Bronchial epithelial cell (primary cell): ENCODE results near the gene SRRM3. TPM values are rescaled to one million over a fixed set of nuclear protein-coding genes. Genes with fewer than 3 reads are reported as not detected.

Experiments
- DNase-seq: peaks from one replicate; pipeline ENCODE4 v3.0.0-alpha.2; 2010; ENCODE audit warnings: low read depth
- FAIRE-seq: peaks from 2 replicates; lab custom pipeline; 2011; peaks lifted over from hg19 to GRCh38; lab: Jason Lieb, UNC
- H3K27me3 ChIP-seq: 2 replicates; pipeline ENCODE4 v1.5.1; 2011; ENCODE audit warnings: low read length; ENCODE audit not compliant: control insufficient read depth, insufficient read depth
- H3K36me3 ChIP-seq: 2 replicates; pipeline ENCODE4 v1.5.1; 2011; ENCODE audit warnings: low read length; ENCODE audit not compliant: control insufficient read depth, insufficient read depth
- H3K4me3 ChIP-seq: 2 replicates; pipeline ENCODE4 v1.5.1; 2011; ENCODE audit warnings: mild to moderate bottlenecking, low read depth, low read length, control low read depth
- total RNA-seq: library from RNA; depleted of rRNA; stranded (reverse); fragments of >200 nt; gene quantifications from 2 replicates; pipeline ENCODE4 v1.2.1, GENCODE V29; 2014
- TF ChIP-seq, protein P1 (sequence below): IDR thresholded peaks from 2 replicates; pipeline ENCODE4 v1.5.1; 2011; ENCODE audit warnings: mild to moderate bottlenecking, moderate library complexity, low read length, control low read depth, inconsistent platforms; ENCODE audit not compliant: insufficient read depth, severe bottlenecking

The SRRM3 gene
- total RNA-seq, 1 donor from 2014 or later = 0.26 TPM

DNA sequence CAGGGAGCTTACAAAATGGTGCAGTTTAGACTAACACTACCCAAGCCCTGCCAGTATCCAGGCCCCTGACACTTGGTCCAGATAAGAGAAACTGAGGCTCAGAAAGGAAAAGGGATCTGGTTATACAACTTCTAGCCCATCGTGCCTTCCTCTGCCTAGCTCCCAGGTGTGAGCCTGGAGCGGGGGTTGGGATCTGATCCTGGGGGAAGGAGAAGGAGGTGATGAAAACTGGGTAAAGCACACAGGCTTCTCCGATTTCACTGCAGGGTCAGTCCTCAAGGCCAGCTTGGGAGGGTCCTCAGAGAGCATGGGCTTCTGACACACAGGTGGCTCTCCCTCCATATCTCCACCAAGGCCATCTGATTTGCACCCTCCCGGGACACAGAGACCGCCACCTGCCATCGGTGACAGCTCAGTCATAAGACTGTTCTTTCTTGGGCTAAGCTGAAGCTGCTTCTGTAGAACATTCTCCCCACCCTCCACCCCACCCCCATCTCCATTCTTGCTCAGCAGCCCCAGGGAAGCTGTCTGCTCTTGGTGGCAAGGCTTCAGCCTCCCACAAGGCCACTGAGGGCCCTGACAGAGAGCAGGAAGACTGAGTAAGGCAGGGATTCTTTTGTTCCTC is 16.4 kb downstream of the SRRM3 start:
- TF ChIP-seq, protein P1, sequence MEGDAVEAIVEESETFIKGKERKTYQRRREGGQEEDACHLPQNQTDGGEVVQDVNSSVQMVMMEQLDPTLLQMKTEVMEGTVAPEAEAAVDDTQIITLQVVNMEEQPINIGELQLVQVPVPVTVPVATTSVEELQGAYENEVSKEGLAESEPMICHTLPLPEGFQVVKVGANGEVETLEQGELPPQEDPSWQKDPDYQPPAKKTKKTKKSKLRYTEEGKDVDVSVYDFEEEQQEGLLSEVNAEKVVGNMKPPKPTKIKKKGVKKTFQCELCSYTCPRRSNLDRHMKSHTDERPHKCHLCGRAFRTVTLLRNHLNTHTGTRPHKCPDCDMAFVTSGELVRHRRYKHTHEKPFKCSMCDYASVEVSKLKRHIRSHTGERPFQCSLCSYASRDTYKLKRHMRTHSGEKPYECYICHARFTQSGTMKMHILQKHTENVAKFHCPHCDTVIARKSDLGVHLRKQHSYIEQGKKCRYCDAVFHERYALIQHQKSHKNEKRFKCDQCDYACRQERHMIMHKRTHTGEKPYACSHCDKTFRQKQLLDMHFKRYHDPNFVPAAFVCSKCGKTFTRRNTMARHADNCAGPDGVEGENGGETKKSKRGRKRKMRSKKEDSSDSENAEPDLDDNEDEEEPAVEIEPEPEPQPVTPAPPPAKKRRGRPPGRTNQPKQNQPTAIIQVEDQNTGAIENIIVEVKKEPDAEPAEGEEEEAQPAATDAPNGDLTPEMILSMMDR = no peak
- no peak overlapping the region for H3K4me3 ChIP-seq
- H3K27me3 ChIP-seq = peaks cover 4% of the 10 kb centered on the region
- no peaks in the 10 kb centered on the region for H3K36me3 ChIP-seq
- no peak for DNase-seq
- FAIRE-seq = no peak

DNA sequence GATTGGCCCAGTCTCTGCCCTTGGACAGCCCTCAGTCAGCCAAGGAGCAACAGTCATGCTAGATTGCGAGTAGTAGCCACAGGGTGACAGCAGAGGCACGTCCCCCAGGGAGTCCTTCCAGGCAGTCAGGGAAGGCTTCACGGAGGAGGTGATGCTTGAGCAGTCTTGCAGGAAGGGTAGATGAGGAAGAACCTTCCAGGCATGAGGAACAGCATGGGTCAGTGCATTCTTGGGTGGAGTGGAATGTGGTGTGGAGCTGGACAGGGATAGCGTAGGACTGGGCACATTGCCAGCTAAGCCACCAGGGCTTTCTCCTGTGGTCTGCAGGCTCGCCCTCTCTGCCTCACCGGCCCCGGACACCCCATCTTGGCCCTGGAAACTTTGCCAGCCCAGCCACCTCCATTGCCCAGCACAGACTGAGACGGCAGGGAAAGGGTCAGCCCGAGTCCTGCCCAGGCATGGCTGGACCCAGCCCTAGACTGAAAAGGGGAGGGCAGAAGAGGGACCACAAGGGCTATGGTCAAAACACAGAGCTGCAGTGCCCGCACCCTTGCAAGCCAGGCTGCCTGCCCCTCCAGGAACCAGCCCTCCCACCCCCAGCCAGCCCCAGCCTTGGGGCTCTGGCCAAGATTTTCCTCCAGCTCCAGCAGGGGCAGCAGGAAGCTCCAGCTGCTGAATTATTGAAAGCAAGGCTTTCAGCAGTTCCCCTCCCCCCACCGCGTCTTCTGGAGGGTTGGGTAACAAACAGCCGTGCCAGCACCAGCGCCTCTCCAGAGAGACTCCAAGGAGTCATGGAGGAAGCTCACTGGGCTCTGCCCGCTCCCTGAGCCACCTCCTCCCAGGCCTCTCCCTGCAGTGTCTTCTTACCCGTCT is 18.7 kb downstream of the SRRM3 start:
- DNase-seq (no peak), FAIRE-seq (no peak)
- H3K36me3 ChIP-seq = no peaks in the 10 kb centered on the region
- peaks cover 4% of the 10 kb centered on the region for H3K27me3 ChIP-seq
- no peak overlapping the region for H3K4me3 ChIP-seq
- TF ChIP-seq, protein P1 = no peak

DNA sequence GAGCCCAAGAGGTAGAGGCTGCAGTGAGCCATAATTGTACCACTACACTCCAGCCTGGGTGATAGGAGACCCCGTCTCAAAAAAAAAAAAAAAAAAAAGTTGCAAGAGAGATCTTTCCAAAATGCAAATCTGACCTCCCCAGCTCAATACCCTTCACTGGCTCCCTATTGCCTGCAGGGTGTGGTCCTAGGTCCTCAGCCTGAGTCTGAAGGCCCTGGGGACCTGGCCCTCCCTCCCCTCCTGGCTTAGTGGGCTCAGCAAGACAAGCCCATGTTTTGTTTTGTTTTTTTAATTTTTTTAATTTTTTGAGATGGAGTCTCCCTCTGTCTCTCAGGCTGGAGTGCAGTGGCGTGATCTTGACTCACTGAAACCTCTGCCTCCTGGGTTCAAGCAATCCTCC is 20.6 kb downstream of the SRRM3 start:
- peaks cover 3% of the 10 kb centered on the region for H3K27me3 ChIP-seq
- no peak for FAIRE-seq
- TF ChIP-seq, protein P1 = no peak

DNA sequence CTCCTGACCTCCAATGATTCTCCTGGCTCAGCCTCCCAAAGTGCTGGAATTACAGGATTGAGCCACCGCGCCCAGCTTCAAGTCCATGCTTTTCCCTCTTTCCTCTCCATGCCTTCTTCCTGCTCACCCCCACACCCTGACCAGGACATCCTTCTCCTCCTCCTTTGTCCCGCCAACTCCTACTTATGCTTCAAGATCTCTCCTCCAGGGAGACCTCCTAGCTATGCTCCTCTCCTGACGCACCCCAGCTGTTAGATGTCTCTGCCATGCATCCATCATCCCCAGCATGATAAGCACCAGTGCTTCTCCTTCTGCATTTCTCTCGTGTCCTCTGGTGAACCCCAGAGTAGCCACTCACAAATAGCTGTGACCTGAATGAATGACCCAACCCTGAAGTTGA is 21.1 kb downstream of the SRRM3 start:
- H3K36me3 ChIP-seq = no peaks in the 10 kb centered on the region
- TF ChIP-seq, protein P1 = no peak
- no peak for FAIRE-seq
- no peak for DNase-seq
- H3K4me3 ChIP-seq = no peak overlapping the region
- H3K27me3 ChIP-seq = no peaks in the 10 kb centered on the region

More for the DNA sequence above, 20.6 kb downstream of the SRRM3 start:
- H3K36me3 ChIP-seq = no peaks in the 10 kb centered on the region
- no peak overlapping the region for H3K4me3 ChIP-seq
- no peak for DNase-seq

DNA sequence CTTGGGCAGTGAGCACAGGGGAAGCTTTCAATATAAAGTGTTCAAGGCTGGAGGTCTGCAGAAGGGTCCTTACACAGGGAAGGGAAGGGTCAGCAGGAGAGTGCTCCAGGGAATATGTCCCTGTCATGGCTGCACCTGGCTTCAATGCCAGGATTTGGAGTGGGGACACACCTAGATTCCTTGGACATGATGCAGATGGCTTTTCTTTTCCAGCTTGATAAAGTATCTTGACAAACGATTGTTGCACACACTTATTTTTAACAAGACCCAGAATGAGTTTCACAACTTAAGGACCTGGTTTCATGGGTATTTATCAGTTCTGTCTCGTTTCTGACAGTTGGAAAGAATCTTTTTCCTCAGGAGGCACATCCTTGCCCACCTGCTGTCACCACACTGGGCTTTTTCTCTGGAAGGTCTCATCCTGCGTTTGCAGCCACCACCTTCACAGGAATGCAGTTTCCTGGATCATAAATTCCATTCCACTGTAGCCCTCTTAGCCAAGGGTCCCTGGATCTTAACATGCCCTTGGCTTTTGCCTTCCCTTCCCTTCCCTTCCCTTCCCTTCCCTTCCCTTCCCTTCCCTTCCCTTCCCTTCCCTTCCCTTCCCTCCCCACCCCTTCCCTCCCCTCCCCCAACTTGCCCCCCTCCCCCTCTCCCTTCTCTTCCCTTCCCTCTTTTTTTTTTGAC is 21.7 kb downstream of the SRRM3 start:
- FAIRE-seq (no peak), DNase-seq (no peak)
- Histone ChIP-seq H3K36me3 (no peaks in the 10 kb centered on the region), H3K27me3 (no peaks in the 10 kb centered on the region), H3K4me3 (no peak overlapping the region)
- TF ChIP-seq, protein P1 = no peak
